DMS153 treated with DMSO at 0.1 percent for 48 hours (cell line): ENCODE measurements around the gene PGC.

Experiments
- DNase-seq: peaks from one replicate; lab custom pipeline; 2025; ENCODE audit not compliant: unreplicated experiment; lab: John Stamatoyannopoulos, UW

The PGC gene

GRCh38 chr6:41747256-41748101 is at the start of gene PGC:
Gene PGC, minus strand, starts transcription at chr6:41747397. Its CDS starts 63 bp downstream, at chr6:41747334.
- DNase-seq: no peak

- DNase-seq: no peak
Observed at GRCh38 chr6:41796474-41796873, 49.3 kb upstream of the PGC start.

DNA sequence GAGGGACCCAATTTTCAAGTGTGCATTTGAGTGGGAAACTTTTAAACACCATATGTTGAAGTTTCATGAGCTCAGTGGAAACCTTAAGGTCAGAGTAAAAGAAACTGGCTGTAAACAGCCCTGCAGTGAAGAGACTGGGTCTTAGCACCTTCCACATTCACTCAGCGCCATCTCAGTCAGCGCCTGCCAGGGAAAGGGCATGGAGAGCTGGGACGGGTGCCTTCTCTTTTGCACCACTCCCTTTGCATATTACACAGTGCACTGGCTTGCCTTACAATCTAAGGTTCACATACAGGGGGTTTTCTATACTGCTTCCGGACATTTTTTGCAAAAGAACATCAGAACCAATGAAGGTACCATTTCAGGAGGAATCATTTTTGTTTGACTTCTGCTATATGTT is 44.8 kb upstream of the PGC start:
- no peak for DNase-seq

DNA sequence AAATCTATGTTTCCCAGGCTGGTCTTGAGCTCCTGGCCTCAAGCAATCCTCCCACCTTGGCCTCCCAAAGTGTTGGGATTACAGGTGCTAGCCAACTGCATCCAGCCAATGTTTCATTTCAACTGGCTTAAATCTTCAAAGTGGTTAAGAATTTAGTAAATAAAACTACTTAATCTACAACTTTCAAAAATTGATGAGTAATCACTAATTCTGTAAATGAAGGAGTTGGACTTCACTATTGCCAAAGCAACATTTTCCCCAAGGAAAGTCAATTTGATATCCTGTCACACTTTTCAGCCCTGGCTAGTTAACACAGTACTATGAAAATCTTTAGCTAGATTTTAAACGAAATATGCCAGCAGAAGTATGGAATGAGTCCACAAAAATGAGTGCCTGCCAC is 44.1 kb upstream of the PGC start:
- no peak for DNase-seq

DNA sequence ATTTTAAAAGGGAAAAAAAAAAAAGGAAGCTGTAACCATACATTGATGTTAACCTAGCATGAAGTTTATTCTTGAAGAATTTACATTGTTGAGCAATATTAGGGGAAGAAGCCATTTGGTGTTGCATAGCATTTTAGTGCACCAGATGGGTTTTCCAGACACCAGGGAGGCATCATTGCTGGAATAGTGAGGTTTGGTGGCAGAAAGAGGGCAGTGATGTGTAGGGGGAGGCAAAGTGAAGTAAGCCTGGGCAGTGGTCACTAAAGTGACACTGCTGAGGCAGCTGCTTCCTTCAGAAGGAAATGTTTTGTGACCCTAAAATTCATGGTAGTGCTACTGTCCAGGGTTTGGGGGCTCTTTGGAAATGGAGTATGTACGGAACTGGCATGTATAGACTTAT is 42.8 kb upstream of the PGC start:
- DNase-seq: no peak

- DNase-seq: no peak
Observed at GRCh38 chr6:41789390-41789724, 42.2 kb upstream of the PGC start.

DNA sequence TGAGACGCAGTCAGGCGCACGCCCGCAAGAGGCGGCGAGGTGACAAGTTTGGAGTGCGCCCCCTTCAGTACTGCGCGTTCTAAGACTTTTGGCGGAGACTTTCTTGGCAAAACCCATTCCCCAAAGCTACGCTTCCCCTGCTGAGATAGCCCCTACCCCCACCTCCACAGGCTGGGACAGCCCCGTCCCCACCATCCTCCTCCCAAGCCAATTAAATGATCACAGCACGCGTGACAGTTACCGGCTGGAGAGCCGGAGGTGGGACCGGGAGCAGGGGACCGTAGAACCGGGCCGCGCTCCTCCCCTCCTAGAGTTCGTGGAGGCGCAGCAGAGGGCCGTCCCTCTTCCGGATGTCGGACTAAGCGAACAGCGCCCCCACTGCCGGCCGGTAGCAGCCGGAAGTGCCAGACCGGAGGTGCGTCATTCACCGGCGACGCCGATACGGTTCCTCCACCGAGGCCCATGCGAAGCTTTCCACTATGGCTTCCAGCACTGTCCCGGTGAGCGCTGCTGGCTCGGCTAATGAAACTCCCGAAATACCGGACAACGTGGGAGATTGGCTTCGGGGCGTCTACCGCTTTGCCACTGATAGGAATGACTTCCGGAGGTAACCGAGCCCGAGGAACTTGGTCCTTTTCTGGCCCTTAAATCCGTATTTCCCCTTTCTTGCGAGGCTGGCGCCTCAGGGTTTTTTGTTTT is 40.2 kb upstream of the PGC start, which contains the start of gene TOMM6:
Gene TOMM6, plus strand, starts transcription at position 476 of the 699 bp plus-strand sequence. Its CDS starts 4 bp downstream, at position 480.
- DNase-seq: peak; percentile 79

GRCh38 chr6:41786451-41787218 is 39.4 kb upstream of the PGC start:
- DNase-seq: peak; percentile 68

- no peak for DNase-seq
Observed at GRCh38 chr6:41785689-41786450, 38.7 kb upstream of the PGC start.

GRCh38 chr6:41785254-41785653 is 38.1 kb upstream of the PGC start:
- DNase-seq: no peak

DNA sequence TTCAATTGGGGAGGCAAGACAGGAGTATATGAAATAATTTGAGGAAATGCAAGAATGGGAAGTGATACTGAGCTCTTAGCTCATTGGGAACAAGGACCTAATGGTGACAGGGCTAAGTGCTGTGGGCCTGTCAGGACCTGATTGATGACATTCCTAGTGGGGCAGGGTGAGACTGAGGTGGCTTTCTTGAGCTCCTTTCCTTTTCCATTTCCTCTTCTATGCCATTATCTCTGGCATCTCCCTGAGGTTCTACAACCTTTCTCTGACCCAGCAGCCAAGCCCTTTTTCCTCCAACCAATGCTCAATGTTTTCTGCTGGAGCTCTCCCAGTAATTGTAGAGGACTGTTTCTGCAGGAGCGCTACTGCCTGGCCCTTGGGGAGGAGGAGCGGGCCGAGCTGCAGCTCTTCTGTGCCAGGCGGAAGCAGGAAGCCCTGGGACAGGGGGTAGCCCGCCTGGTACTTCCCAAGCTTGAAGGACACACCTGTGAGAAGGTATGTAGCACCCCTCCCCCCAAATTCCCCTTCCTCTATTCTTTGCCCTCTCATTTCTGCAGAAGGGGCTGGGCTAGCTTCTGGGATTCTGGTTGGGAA is 37.5 kb upstream of the PGC start:
- no peak for DNase-seq

DNA sequence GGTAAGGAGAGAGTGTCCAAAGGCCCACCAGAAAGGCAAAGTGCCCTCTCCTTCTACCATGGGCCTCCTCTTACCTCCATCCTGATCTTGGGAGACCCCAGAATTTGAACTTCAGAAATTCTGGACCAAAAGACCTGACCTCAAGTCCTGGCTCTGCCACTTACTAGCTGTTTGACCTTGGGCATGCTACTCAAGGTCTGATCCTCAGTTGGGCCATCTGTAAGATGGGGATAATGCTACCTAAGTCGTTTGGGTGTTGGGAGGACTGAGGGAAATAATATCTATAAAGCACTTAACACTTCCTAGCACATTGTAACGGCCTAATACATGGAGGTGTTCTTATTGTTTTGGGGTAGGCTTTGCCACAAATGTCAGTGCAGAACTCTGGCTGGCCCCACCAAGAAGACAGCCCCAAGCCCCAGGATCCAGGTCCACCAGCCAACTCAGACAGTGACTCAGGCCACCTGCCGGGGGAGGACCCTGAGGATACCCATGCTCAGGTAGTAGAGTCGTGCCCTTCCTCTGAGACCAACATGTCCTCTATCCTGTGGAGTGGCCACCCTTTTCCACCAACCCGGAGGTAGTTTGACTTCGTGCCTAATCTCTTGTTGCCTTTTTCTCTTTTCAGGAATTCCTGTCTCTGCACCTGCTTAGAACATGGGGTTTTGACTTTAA is 36.0 kb upstream of the PGC start:
- DNase-seq: no peak

- no peak for DNase-seq
Observed at GRCh38 chr6:41781366-41781730, 34.2 kb upstream of the PGC start.

GRCh38 chr6:41780551-41781365 is 33.6 kb upstream of the PGC start, which contains the start of gene PRICKLE4:
Gene PRICKLE4, plus strand, starts transcription at chr6:41780782. Its CDS starts 2,692 bp downstream, at chr6:41783474.
- DNase-seq: no peak

GRCh38 chr6:41779788-41780550 is 32.8 kb upstream of the PGC start, which contains the start of gene FRS3:
Gene FRS3, minus strand, starts transcription at chr6:41779900. Its CDS starts 2,913 bp downstream, at chr6:41776987.
- DNase-seq: peak; percentile 92

DNA sequence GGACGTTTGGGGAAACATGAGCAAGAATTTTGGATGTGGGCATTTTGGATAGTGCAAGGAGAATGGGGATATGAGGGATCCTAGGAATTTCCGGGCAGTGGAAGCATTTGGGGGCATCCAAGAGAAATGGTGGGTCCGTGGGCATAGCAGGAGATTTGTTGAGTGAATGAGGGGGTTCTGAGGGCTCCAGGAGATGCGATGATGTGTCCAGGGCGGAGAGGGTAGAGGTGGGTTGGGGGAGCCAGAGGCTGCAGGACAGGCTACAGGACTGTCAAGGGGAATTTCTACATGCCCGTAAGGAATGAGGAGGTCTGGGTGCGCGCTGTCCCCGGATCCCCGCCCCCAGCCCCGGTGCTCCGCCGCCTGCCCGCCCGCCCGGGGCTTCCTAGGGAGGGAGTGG is 32.1 kb upstream of the PGC start:
- no peak for DNase-seq

GRCh38 chr6:41778895-41779294 is 31.7 kb upstream of the PGC start:
- no peak for DNase-seq
